Measurements from ENCODE around the gene OR2AG1. TPM values are rescaled to one million over a fixed set of nuclear protein-coding genes. Genes with fewer than 3 reads are reported as not detected.

Gene OR2AG1
- total RNA-seq, 6 experiments from 2014 or later, result not detected

GRCh38 chr11:6818967-6819366 lies 36.1 kb downstream of the OR2AG1 start:
- Mint-ChIP-seq H3K4me1 (ENCODE audit: low read depth) (no peaks in the 10 kb centered on the region), H3K27me3 (ENCODE audit: insufficient read depth) (no peaks in the 10 kb centered on the region; the same call in 1 of the 2 replicates), H3K9me3 (no peaks in the 10 kb centered on the region), H3K36me3 (ENCODE audit: low read depth) (no peaks in the 10 kb centered on the region), H3K27ac (no peak overlapping the region), H3K4me3 (no peak overlapping the region)
- TF ChIP-seq, protein P1, sequence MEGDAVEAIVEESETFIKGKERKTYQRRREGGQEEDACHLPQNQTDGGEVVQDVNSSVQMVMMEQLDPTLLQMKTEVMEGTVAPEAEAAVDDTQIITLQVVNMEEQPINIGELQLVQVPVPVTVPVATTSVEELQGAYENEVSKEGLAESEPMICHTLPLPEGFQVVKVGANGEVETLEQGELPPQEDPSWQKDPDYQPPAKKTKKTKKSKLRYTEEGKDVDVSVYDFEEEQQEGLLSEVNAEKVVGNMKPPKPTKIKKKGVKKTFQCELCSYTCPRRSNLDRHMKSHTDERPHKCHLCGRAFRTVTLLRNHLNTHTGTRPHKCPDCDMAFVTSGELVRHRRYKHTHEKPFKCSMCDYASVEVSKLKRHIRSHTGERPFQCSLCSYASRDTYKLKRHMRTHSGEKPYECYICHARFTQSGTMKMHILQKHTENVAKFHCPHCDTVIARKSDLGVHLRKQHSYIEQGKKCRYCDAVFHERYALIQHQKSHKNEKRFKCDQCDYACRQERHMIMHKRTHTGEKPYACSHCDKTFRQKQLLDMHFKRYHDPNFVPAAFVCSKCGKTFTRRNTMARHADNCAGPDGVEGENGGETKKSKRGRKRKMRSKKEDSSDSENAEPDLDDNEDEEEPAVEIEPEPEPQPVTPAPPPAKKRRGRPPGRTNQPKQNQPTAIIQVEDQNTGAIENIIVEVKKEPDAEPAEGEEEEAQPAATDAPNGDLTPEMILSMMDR (IDR thresholded peaks at IDR 0.05), result no peak
- no peak for DNase-seq

DNA sequence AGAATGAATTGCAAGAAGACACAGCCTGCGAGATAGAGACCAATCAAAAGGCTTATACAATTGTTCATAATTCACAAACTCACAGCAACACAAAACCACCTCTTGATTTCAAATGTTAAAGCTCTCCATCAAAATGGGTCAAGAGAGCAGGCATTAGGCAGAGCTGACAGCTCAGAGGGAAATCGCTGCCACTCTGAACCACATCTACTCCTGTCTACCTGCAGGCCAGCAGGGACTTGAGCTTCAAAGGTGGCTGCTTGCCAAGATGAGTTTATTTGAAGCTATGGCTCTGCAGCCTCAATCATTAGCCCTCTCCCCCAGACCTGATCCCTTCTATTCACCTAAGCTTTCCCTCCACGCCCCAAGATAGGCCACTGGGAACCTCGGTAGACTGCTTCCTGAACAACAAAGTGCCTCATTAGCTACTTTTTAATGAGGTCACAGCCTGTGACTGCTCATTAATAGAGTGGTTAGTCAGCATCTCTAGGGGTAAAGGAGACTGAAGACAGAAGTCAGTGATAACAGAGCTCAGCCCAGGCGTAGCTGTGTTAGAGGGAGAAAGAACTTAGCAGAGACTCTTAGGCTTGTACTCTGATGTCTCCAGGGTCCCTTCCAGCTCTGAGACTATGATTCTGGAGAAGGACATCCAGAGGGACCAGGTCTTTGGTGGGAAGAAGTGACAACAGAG lies 41.5 kb downstream of the OR2AG1 start:
- H3K4me3 Mint-ChIP-seq, result no peak overlapping the region
- no peaks in the 10 kb centered on the region for H3K9me3 Mint-ChIP-seq

DNA sequence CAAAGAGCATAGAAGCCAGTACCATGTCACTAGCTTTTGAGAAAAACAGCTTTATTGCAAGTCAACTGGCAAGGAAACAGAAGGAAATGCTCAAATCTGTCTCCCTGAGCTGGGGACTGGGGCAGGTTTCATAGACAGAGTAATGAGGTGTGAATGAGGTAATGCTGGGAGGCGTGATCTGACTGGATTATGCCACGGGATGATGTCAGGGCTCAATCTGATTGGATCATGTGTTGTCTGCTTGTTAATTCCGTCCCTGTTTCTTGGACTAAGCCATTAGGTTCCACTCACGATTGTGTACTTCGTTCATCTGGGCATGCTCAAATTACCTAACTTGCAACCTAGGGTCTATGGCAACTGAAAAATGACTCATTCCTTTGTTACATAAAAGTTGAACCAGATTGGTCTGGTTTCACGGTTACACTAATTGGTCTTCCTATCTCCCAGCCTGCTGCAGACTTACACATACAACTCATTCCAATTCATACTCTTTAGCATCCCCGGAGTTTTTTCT lies 42.5 kb downstream of the OR2AG1 start:
- Mint-ChIP-seq H3K4me3 (no peak overlapping the region), H3K27me3 (ENCODE audit: insufficient read depth) (no peaks in the 10 kb centered on the region), H3K4me1 (ENCODE audit: low read depth) (no peaks in the 10 kb centered on the region), H3K27ac (no peak overlapping the region), H3K9me3 (no peaks in the 10 kb centered on the region), H3K36me3 (ENCODE audit: low read depth) (no peaks in the 10 kb centered on the region)
- no peak for DNase-seq
- TF ChIP-seq, protein P1 (IDR thresholded peaks at IDR 0.05), result no peak

More for the DNA sequence above, 41.5 kb downstream of the OR2AG1 start:
- DNase-seq, result no peak
- Mint-ChIP-seq H3K4me1 (ENCODE audit: low read depth) (no peaks in the 10 kb centered on the region), H3K27ac (no peak overlapping the region), H3K27me3 (ENCODE audit: insufficient read depth) (no peaks in the 10 kb centered on the region), H3K36me3 (ENCODE audit: low read depth) (no peaks in the 10 kb centered on the region)
- TF ChIP-seq, protein P1 (IDR thresholded peaks at IDR 0.05), result no peak

GRCh38 chr11:6828103-6828502 lies 45.3 kb downstream of the OR2AG1 start:
- H3K4me1 Mint-ChIP-seq (ENCODE audit: low read depth), result no peaks in the 10 kb centered on the region
- H3K36me3 Mint-ChIP-seq (ENCODE audit: low read depth), result no peaks in the 10 kb centered on the region
- DNase-seq, result no peak
- no peak overlapping the region for H3K4me3 Mint-ChIP-seq
- no peaks in the 10 kb centered on the region for H3K9me3 Mint-ChIP-seq
- no peak overlapping the region for H3K27ac Mint-ChIP-seq
- TF ChIP-seq, protein P1 (IDR thresholded peaks at IDR 0.05), result no peak
- no peaks in the 10 kb centered on the region for H3K27me3 Mint-ChIP-seq (ENCODE audit: insufficient read depth)

- H3K27ac Mint-ChIP-seq, result no peak overlapping the region
- TF ChIP-seq, protein P1 (IDR thresholded peaks at IDR 0.05), result no peak
- H3K9me3 Mint-ChIP-seq, result no peaks in the 10 kb centered on the region
- no peaks in the 10 kb centered on the region for H3K4me1 Mint-ChIP-seq (ENCODE audit: low read depth)
- no peaks in the 10 kb centered on the region for H3K27me3 Mint-ChIP-seq (ENCODE audit: insufficient read depth)
- no peak overlapping the region for H3K4me3 Mint-ChIP-seq
- no peaks in the 10 kb centered on the region for H3K36me3 Mint-ChIP-seq (ENCODE audit: low read depth)
- DNase-seq, result no peak
These were observed 50.5 kb downstream of the OR2AG1 start for GRCh38 chr11:6833356-6833755.

All from HFFc6 (cell line).